ENCODE results near the gene AMOT.

The AMOT gene

DNA sequence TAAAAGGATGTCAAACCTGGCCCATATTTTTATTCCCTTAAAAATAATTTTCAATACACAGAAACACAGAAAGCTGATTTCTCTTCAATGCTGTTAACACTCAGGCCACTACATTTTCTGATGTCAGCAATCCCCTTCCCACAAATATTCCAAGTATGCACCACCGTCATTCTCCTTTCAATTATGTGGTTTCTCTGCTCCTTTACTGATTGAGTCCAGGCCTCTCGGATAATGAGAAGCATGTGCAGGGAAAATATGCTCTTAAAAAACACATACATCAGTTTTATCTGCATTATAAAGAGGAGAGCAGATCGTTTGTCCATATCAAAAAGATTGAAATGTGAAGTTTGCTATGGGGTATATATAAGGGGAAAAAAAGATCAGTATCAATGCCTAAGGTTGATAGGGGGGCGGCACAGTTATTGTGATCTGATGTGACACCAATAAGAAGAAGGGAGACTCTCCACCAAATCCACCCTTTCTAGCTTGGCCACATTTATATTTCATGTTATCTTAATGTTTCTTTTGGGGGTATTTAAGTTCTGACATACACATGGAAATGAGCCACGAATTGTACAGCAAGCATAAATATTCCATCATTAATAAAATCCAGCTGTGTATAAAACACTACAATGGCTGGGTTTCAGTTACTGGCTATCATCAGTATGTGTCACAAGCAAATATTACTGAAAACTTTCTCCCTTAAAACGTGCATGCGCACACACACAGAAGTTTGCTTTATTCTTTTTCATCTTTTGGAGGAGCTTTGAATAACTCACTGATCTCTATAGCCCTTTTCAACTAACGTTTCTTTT lies 6.4 kb downstream of the AMOT start:
- Histone ChIP-seq H3K36me3 (ENCODE audit: control insufficient read depth, insufficient read depth, low read length) (no peaks in the 10 kb centered on the region), H3K27ac (ENCODE audit: low read depth, low read length) (no peak overlapping the region), H3K9ac (ENCODE audit: low read length) (no peak overlapping the region), H3K4me3 (ENCODE audit: low read length) (no peak overlapping the region), H3K4me1 (ENCODE audit: control insufficient read depth, insufficient read depth, low read length) (no peaks in the 10 kb centered on the region), H3K27me3 (ENCODE audit: control insufficient read depth, insufficient read depth, low read length) (no peaks in the 10 kb centered on the region)

DNA sequence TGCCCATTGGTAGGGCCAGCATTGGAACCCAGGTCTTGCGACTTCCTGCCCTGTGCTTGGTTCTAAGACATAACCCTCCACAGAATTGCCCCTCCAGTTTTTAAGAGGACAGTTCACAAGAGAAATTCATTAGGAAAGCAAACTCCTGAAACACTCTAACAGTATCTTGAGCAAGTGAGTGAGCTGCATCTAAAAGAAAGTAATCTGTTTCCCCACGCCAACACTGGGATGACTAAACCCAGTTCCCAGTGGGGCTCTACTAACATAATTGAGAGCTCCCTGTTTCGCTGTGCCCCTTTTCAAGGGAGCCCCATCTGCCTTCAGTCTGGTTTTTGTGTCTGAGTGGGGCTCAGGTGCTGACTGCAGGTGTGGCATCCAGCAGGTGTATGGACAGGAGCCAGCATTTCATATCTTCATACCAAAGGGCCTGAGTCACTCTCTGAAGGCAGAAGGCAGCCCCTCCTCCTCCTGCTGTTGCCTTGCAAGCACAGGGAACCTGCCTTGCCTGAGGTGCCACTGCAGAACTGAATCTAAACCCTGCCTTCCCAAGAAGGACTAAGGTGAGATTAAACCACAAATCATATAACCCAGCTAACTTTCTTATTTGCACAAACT lies 8.0 kb downstream of the AMOT start:
- Histone ChIP-seq H3K4me3 (ENCODE audit: low read length) (no peak overlapping the region), H3K27me3 (ENCODE audit: control insufficient read depth, insufficient read depth, low read length) (no peaks in the 10 kb centered on the region), H3K27ac (ENCODE audit: low read depth, low read length) (no peak overlapping the region), H3K36me3 (ENCODE audit: control insufficient read depth, insufficient read depth, low read length) (no peaks in the 10 kb centered on the region), H3K9ac (ENCODE audit: low read length) (no peak overlapping the region), H3K4me1 (ENCODE audit: control insufficient read depth, insufficient read depth, low read length) (no peaks in the 10 kb centered on the region)

DNA sequence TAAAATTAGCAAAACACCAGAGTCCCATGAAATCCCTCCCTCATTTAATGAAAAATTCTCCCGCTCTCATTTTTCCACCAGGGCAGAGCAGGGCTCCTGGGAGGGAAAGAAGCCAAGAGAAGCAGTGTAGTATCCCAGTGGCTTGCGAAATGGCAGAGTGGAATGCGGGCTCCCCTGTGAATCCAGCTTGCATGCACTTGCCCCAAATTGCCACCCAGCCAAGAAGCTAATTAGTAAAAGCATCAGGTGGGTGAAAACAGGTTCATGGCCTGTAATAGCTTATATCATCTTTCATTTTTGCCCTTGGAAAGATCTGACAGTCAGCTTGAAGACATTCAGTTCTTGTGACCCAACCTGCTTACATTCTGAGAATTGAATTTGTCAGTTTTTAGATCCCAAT lies 10.1 kb downstream of the AMOT start:
- H3K27ac ChIP-seq (ENCODE audit: low read depth, low read length), result no peak overlapping the region
- no peak overlapping the region for H3K9ac ChIP-seq (ENCODE audit: low read length)
- no peaks in the 10 kb centered on the region for H3K4me1 ChIP-seq (ENCODE audit: control insufficient read depth, insufficient read depth, low read length)
- no peaks in the 10 kb centered on the region for H3K36me3 ChIP-seq (ENCODE audit: control insufficient read depth, insufficient read depth, low read length)
- H3K27me3 ChIP-seq (ENCODE audit: control insufficient read depth, insufficient read depth, low read length), result no peaks in the 10 kb centered on the region
- no peak overlapping the region for H3K4me3 ChIP-seq (ENCODE audit: low read length)

DNA sequence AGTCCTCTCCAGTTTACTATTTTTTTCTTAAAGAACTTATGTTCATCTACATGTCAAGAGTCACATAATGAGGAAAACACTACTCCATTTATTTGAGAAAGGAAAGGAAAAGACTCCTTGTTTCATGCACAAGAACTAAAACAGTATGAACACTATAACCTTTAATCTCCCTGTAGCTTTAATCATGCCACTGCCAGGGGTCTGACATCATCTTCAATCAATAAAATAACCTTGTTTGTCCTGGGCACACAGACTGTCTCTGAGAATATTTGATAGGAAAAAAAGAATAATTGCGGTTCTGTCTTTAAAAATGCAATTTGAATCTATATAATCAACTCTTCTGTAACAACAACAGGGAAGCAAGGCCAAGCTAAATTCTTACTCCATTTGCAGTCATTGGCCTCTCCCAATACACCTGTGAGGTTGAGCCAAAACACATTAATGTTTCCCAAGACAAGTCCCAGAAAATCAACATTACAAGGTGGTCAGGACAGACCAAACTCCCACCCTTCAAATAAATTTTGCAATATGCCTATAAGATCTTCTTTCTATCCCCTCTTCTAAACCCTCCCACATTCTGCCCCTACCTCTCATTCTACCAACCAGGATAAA lies 13.2 kb downstream of the AMOT start:
- H3K36me3 ChIP-seq (ENCODE audit: control insufficient read depth, insufficient read depth, low read length), result no peaks in the 10 kb centered on the region
- H3K9ac ChIP-seq (ENCODE audit: low read length), result no peak overlapping the region
- no peaks in the 10 kb centered on the region for H3K27me3 ChIP-seq (ENCODE audit: control insufficient read depth, insufficient read depth, low read length)
- H3K4me3 ChIP-seq (ENCODE audit: low read length), result no peak overlapping the region
- no peak overlapping the region for H3K27ac ChIP-seq (ENCODE audit: low read depth, low read length)
- no peaks in the 10 kb centered on the region for H3K4me1 ChIP-seq (ENCODE audit: control insufficient read depth, insufficient read depth, low read length)

DNA sequence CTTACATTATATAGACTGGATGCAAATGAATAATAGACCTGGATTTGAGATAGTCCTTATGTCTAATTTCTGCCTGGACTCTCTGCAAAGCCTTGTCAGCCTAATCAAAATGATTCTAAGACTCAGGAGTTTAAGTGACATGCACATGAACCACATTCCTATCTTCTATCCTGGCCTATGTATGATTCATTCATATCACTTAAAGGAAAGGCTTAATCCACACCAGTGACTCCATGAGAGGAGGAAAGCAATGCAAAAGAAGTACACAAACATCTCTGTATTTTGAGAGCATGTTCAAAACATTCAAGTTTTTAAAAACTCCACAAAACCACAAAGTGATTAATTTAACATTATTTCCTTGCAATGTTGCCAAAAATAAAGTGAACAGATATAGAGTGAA lies 14.6 kb downstream of the AMOT start:
- Histone ChIP-seq H3K36me3 (ENCODE audit: control insufficient read depth, insufficient read depth, low read length) (no peaks in the 10 kb centered on the region), H3K27ac (ENCODE audit: low read depth, low read length) (no peak overlapping the region), H3K9ac (ENCODE audit: low read length) (no peak overlapping the region), H3K4me3 (ENCODE audit: low read length) (no peak overlapping the region), H3K27me3 (ENCODE audit: control insufficient read depth, insufficient read depth, low read length) (no peaks in the 10 kb centered on the region), H3K4me1 (ENCODE audit: control insufficient read depth, insufficient read depth, low read length) (no peaks in the 10 kb centered on the region)

DNA sequence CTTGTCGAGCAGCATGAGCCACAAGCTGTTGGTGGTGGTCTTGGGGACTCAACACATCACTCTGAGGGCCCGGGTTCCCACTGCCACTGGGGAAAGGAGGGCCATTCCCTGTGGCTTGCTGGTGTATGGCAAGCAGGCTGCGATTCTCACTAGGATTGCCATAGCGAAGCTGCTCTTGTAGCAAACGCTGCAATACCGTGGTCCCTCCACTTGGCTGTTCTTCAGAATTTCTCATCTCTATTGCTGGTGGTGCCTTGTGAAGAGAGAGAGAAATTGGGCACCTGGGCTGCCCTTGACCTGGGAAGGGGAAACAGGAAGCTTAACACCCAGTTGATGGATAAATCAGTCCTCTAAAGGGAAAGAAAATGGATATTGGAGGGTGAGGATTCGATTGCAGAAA lies 17.7 kb downstream of the AMOT start:
- Histone ChIP-seq H3K9ac (ENCODE audit: low read length) (no peak overlapping the region), H3K27ac (ENCODE audit: low read depth, low read length) (no peak overlapping the region), H3K36me3 (ENCODE audit: control insufficient read depth, insufficient read depth, low read length) (no peaks in the 10 kb centered on the region), H3K27me3 (ENCODE audit: control insufficient read depth, insufficient read depth, low read length) (peaks cover 2% of the 10 kb centered on the region), H3K4me3 (ENCODE audit: low read length) (no peak overlapping the region), H3K4me1 (ENCODE audit: control insufficient read depth, insufficient read depth, low read length) (no peaks in the 10 kb centered on the region)

DNA sequence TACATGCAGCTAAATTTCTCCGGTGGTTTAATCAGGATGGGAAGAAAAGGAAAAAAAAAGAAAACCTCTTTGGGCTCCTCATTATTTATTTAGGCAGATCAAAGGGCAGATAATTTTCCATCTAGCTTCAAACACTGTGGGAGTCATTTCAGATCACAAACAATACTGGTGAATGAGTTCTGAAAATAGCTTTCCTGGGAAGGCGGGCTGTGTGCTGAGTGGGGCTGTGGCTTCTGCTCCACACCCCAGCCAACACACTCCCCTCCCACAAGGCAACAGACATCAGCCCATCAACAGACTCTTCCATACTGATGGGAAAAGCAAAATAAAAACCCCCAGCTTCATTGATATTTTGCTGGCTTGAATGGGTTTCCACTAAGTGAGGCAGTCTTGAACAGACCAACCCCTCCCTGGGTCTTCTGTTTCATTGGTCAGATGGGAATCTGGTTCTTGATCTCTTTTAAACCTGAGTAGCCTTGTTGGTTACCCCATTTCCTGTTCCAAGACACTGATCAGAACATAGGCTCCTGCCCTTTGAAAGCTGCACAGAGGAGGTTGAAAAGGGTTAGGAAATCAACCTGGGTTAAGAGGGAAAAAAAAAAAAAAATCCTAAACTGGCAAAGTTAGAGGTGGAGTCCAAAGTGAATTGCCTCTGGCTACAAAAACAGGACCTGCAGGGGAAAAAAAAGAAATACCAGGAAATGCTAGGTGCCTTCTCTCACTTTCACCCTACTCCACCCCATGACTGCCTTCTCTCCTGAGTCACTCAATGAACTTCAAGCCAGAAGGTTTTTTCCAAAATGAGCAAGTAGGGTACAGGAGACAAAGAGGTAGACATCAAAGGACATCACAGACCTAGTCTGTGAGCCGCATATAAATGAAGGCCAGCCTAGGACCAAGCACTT lies 20.0 kb downstream of the AMOT start:
- H3K4me1 ChIP-seq (ENCODE audit: control insufficient read depth, insufficient read depth, low read length), result no peaks in the 10 kb centered on the region
- no peak overlapping the region for H3K4me3 ChIP-seq (ENCODE audit: low read length)
- H3K27me3 ChIP-seq (ENCODE audit: control insufficient read depth, insufficient read depth, low read length), result peaks cover 2% of the 10 kb centered on the region
- H3K9ac ChIP-seq (ENCODE audit: low read length), result no peak overlapping the region
- no peaks in the 10 kb centered on the region for H3K36me3 ChIP-seq (ENCODE audit: control insufficient read depth, insufficient read depth, low read length)
- no peak overlapping the region for H3K27ac ChIP-seq (ENCODE audit: low read depth, low read length)

DNA sequence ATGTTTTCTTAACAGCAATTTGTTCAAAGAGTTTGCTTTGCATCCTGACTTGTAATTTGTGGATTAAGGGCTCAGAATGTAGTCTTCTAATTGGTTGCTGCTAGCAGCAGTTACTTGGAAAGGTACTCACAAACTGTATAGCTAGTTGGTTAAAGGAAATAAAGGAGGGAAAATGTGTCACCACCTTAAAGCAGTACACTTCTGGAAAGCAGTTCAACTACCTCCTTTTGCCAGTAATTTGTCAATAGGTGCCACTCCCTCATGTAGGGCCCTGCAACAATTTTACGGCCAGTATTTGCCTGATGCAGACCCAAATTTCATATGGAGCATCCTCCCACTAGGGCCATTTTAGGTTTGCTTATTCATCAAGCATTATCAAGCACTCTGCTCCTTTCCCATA lies 20.8 kb downstream of the AMOT start:
- H3K27me3 ChIP-seq (ENCODE audit: control insufficient read depth, insufficient read depth, low read length), result peaks cover 2% of the 10 kb centered on the region
- no peak overlapping the region for H3K27ac ChIP-seq (ENCODE audit: low read depth, low read length)
- no peaks in the 10 kb centered on the region for H3K4me1 ChIP-seq (ENCODE audit: control insufficient read depth, insufficient read depth, low read length)

DNA sequence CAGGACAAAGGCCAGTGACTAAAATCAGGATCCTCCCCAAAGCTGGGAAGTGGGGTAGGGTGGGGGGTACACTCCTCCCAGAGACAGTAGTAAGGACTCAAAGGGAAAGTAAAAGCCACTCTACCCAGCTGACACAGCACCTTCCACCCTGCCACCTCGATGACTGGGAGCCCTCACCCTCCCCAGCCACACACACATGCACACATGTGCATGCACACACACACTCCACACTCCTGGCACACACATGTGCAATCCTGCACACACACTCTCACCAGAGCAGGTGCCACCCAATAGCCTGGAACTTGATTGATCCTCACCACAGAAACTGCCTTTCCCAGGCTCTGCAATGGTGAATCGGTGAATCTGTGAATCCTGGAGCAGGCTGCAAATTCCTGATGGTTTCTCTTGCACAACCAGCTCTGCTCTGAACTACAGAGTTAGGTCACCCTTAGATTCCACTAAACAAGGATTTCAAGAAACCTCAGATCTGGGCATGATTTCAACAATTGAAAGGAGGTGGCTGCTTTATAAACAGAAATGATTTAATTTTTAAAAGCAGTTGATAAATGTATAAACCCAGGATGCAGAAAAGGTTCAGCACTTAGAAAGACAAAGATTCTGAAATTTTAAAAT lies 21.5 kb downstream of the AMOT start:
- Histone ChIP-seq H3K27me3 (ENCODE audit: control insufficient read depth, insufficient read depth, low read length) (peaks cover 2% of the 10 kb centered on the region), H3K36me3 (ENCODE audit: control insufficient read depth, insufficient read depth, low read length) (no peaks in the 10 kb centered on the region), H3K4me3 (ENCODE audit: low read length) (no peak overlapping the region), H3K9ac (ENCODE audit: low read length) (no peak overlapping the region), H3K4me1 (ENCODE audit: control insufficient read depth, insufficient read depth, low read length) (no peaks in the 10 kb centered on the region), H3K27ac (ENCODE audit: low read depth, low read length) (no peak overlapping the region)

More for the DNA sequence above, 20.8 kb downstream of the AMOT start:
- Histone ChIP-seq H3K9ac (ENCODE audit: low read length) (no peak overlapping the region), H3K36me3 (ENCODE audit: control insufficient read depth, insufficient read depth, low read length) (no peaks in the 10 kb centered on the region), H3K4me3 (ENCODE audit: low read length) (no peak overlapping the region)

DNA sequence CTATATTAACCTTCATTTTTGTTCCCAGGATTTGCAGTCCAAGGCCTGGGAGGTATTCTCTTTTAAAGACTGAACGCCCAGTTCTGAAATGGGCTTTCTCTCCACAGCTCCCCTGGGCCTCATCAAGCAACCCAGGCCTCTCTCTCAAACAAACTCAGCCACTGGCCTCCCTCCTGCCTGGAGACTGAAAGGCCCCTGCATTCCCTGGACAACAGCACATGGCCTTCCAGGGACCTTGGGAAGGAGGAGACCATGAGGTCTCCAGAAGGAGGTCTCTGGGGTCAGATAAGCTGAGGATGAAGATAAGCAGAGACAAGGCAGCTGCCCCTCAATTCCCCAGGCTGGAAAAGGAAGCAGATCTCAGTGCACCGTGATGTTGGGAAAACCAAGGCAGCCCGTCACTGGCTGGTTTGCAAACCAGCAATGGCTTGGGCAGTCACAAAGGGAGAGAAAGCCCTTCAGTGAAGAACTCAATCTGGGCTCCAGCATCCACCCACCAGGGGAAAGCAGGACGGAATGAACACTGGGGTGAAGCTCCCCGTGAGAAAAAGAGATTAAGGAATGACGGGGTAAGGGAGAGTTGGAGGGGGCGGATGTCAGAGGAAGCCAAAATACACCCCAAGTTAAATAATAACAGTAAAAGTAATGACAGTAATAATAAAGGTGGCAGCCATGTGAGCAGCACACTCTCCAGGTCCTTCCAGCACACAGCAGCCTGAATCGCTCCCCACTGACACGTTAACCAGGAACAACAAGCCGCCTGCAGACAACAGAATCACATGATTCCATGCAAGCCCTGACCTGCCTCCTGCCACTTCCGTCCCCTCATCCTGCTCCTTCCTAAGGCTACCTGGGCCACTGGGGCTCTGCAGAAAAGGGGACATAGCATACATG lies 22.3 kb downstream of the AMOT start:
- no peak overlapping the region for H3K9ac ChIP-seq (ENCODE audit: low read length)
- peaks cover 2% of the 10 kb centered on the region for H3K27me3 ChIP-seq (ENCODE audit: control insufficient read depth, insufficient read depth, low read length)
- H3K36me3 ChIP-seq (ENCODE audit: control insufficient read depth, insufficient read depth, low read length), result no peaks in the 10 kb centered on the region
- no peak overlapping the region for H3K27ac ChIP-seq (ENCODE audit: low read depth, low read length)
- no peaks in the 10 kb centered on the region for H3K4me1 ChIP-seq (ENCODE audit: control insufficient read depth, insufficient read depth, low read length)
- no peak overlapping the region for H3K4me3 ChIP-seq (ENCODE audit: low read length)

DNA sequence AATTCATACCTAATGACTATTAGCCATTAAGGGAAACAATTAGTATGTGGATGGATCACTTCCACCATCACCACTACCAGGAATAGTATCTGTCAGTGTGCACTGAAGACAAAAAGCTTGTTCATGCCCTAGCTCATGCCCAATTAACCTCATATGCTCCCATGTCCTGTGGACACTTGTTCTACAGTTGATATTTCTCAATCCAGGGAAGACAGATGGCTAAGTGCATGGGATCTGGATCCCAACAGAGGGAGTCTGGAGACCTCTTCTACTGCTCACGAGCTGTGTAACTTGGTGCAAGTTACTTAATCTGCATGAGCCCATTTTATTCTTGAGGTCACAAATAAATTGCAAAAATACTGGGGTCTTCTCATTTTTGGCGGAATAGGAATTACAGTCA lies 23.7 kb downstream of the AMOT start:
- Histone ChIP-seq H3K27me3 (ENCODE audit: control insufficient read depth, insufficient read depth, low read length) (peaks cover 2% of the 10 kb centered on the region), H3K4me1 (ENCODE audit: control insufficient read depth, insufficient read depth, low read length) (no peaks in the 10 kb centered on the region), H3K27ac (ENCODE audit: low read depth, low read length) (no peak overlapping the region), H3K9ac (ENCODE audit: low read length) (no peak overlapping the region), H3K36me3 (ENCODE audit: control insufficient read depth, insufficient read depth, low read length) (no peaks in the 10 kb centered on the region), H3K4me3 (ENCODE audit: low read length) (no peak overlapping the region)

Measured in rectal smooth muscle tissue (tissue), 1 donor.